Colonic mucosa (tissue), 4 donors: ENCODE data around the gene LYRM7. TPM values are rescaled to one million over a fixed set of nuclear protein-coding genes. Genes with fewer than 3 reads are reported as not detected.
"Not testable (repeated sequence)": the region's sequence is repeated elsewhere in the genome, so short reads cannot be mapped to it uniquely, and the experiment has no call there.

Experiments used
- DNase-seq: peaks from one replicate; pipeline ENCODE4 v3.0.0-alpha.2; 2020
- H3K27ac ChIP-seq: fragments of 200-600 bp; one replicate; pipeline ENCODE4 v1.8.0; 2021
- H3K27me3 ChIP-seq: fragments of 200-600 bp; one replicate; pipeline ENCODE4 v1.8.0; 2021
- H3K36me3 ChIP-seq: fragments of 200-600 bp; one replicate; pipeline ENCODE4 v1.8.0; 2021
- H3K4me1 ChIP-seq: fragments of 200-600 bp; one replicate; pipeline ENCODE4 v1.8.0; 2021; ENCODE audit warnings: mild to moderate bottlenecking
- H3K4me3 ChIP-seq: fragments of 200-600 bp; one replicate; pipeline ENCODE4 v1.8.0; 2021
- H3K9ac ChIP-seq, 2 donors: one replicate each; pipeline ENCODE4 v1.7.0; 2013; ENCODE audit warnings: control low read depth in 2 of 2, low read depth in 2 of 2, low read length in 2 of 2
- H3K9me3 ChIP-seq: fragments of 200-600 bp; one replicate; pipeline ENCODE4 v1.8.0; 2021
- CTCF ChIP-seq: fragments of 200-600 bp; IDR thresholded peaks from one replicate; pipeline ENCODE4 v1.8.0; 2022; ENCODE audit warnings: antibody characterized with exemption, mild to moderate bottlenecking
- intact Hi-C: fragments of 100-400 bp; cut with DNase I; formaldehyde crosslinking; loops from one replicate; pipeline ENCODE4 v1.14.1; 2022
- total RNA-seq, 2 donors: library from RNA; stranded (reverse); fragmentation: NEBNext Ultra II Directional in 1 of 2; extraction: Animal tissue kit (Norgen Biotek cat#: 25700) in 1 of 2; gene quantifications; one replicate each; pipeline ENCODE4 v1.2.1, GENCODE V29; 2021
- donor health status: healthy.
- donor health status: DM: no; HTN: no; CAD: no.
- donor health status: DM: no; HTN: no; CAD: no.

LYRM7 gene
- 10 to 100 TPM; 12.1 TPM for total RNA-seq

- intact Hi-C loops: loop anchor here (5.0 kb wide), 1 partner anchor 92 kb away; the partner anchor contains the start of gene CDC42SE2
These were observed at the start of gene LYRM7 for GRCh38 chr5:131170540-131171275. Gene LYRM7, plus strand, starts transcription at chr5:131170944. Its CDS starts 77 bp downstream, at chr5:131171021.

GRCh38 chr5:131127244-131127643, 43.5 kb upstream of the LYRM7 start:
- DNase-seq, H3K4me3 ChIP-seq, H3K27me3 ChIP-seq, H3K4me1 ChIP-seq, intact Hi-C loops, H3K36me3 ChIP-seq, H3K9me3 ChIP-seq, H3K9ac ChIP-seq, H3K27ac ChIP-seq: not testable (repeated sequence)

More at GRCh38 chr5:131170540-131171275, at the start of gene LYRM7:
- no peaks in the 10 kb centered on the region for H3K27me3 ChIP-seq
- H3K9ac ChIP-seq: peak within 1 kb of the TSS; percentile 58 to 87
- H3K4me1 ChIP-seq: no peaks in the 10 kb centered on the region
- no peaks in the 10 kb centered on the region for H3K9me3 ChIP-seq
- H3K36me3 ChIP-seq: no peaks in the 10 kb centered on the region
- DNase-seq: peak; percentile 98
- peak within 1 kb of the TSS; percentile 54 for H3K4me3 ChIP-seq
- TF ChIP-seq CTCF: no peak
- H3K27ac ChIP-seq: peak within 1 kb of the TSS; percentile 84

GRCh38 chr5:131129306-131129705, 41.4 kb upstream of the LYRM7 start:
- Histone ChIP-seq H3K36me3 (no peaks in the 10 kb centered on the region), H3K27ac (no peak overlapping the region), H3K9me3 (no peaks in the 10 kb centered on the region), H3K4me3 (no peak overlapping the region), H3K9ac (no peak overlapping the region), H3K27me3 (no peaks in the 10 kb centered on the region), H3K4me1 (no peaks in the 10 kb centered on the region)
- intact Hi-C loops: no loop called here
- DNase-seq: no peak
- no peak for TF ChIP-seq CTCF

GRCh38 chr5:131133091-131133490, 37.7 kb upstream of the LYRM7 start:
- DNase-seq, H3K27ac ChIP-seq, H3K9me3 ChIP-seq, H3K27me3 ChIP-seq, H3K9ac ChIP-seq, H3K36me3 ChIP-seq, H3K4me1 ChIP-seq, intact Hi-C loops, H3K4me3 ChIP-seq: not testable (repeated sequence)

- DNase-seq, H3K9ac ChIP-seq, H3K36me3 ChIP-seq, intact Hi-C loops, H3K4me1 ChIP-seq, H3K9me3 ChIP-seq, H3K27me3 ChIP-seq, H3K4me3 ChIP-seq, H3K27ac ChIP-seq: not testable (repeated sequence)
These were observed 32.3 kb upstream of the LYRM7 start for GRCh38 chr5:131138406-131138805.

GRCh38 chr5:131139321-131139720, 31.4 kb upstream of the LYRM7 start:
- no peak overlapping the region for H3K27ac ChIP-seq
- H3K36me3 ChIP-seq: no peaks in the 10 kb centered on the region
- no peak for DNase-seq
- H3K4me3 ChIP-seq: no peak overlapping the region
- intact Hi-C loops: no loop called here
- TF ChIP-seq CTCF: no peak
- no peaks in the 10 kb centered on the region for H3K27me3 ChIP-seq
- H3K9me3 ChIP-seq: no peaks in the 10 kb centered on the region
- H3K9ac ChIP-seq: no peak overlapping the region
- H3K4me1 ChIP-seq: no peaks in the 10 kb centered on the region

GRCh38 chr5:131142970-131143617, 27.6 kb upstream of the LYRM7 start:
- DNase-seq: no peak
- no peak overlapping the region for H3K4me3 ChIP-seq
- H3K4me1 ChIP-seq: no peaks in the 10 kb centered on the region
- no peaks in the 10 kb centered on the region for H3K36me3 ChIP-seq
- no peak overlapping the region for H3K9ac ChIP-seq
- intact Hi-C loops: no loop called here
- no peaks in the 10 kb centered on the region for H3K9me3 ChIP-seq
- no peaks in the 10 kb centered on the region for H3K27me3 ChIP-seq
- TF ChIP-seq CTCF: no peak
- no peak overlapping the region for H3K27ac ChIP-seq
